Measurements from ENCODE around the gene FGFBP2. TPM values are rescaled to one million over a fixed set of nuclear protein-coding genes. Genes with fewer than 3 reads are reported as not detected.

FGFBP2 gene
- total RNA-seq, 1 experiment from 2014 or later = 0.25 TPM

GRCh38 chr4:16007471-16008095 is 44.6 kb upstream of the FGFBP2 start:
- Mint-ChIP-seq H3K4me3 (ENCODE audit: unreplicated experiment) (no peak overlapping the region), H3K9me3 (ENCODE audit: unreplicated experiment) (no peaks in the 10 kb centered on the region), H3K27me3 (ENCODE audit: insufficient read depth, unreplicated experiment) (no peaks in the 10 kb centered on the region), H3K36me3 (ENCODE audit: insufficient read depth, unreplicated experiment) (peaks cover 56% of the 10 kb centered on the region), H3K4me1 (ENCODE audit: low read depth, unreplicated experiment) (no peaks in the 10 kb centered on the region), H3K27ac (ENCODE audit: unreplicated experiment) (no peak overlapping the region)
- TF ChIP-seq, protein P1, sequence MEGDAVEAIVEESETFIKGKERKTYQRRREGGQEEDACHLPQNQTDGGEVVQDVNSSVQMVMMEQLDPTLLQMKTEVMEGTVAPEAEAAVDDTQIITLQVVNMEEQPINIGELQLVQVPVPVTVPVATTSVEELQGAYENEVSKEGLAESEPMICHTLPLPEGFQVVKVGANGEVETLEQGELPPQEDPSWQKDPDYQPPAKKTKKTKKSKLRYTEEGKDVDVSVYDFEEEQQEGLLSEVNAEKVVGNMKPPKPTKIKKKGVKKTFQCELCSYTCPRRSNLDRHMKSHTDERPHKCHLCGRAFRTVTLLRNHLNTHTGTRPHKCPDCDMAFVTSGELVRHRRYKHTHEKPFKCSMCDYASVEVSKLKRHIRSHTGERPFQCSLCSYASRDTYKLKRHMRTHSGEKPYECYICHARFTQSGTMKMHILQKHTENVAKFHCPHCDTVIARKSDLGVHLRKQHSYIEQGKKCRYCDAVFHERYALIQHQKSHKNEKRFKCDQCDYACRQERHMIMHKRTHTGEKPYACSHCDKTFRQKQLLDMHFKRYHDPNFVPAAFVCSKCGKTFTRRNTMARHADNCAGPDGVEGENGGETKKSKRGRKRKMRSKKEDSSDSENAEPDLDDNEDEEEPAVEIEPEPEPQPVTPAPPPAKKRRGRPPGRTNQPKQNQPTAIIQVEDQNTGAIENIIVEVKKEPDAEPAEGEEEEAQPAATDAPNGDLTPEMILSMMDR (IDR thresholded peaks at IDR 0.05; ENCODE audit: insufficient read depth in 1 of 2, low read depth in 1 of 2, low read length in 1 of 2, severe bottlenecking in 1 of 2, unreplicated experiment in 1 of 2) = no peak
- Histone ChIP-seq H3K4me1 (no peaks in the 10 kb centered on the region), H3K9me3 (no peaks in the 10 kb centered on the region), H3K36me3 (ENCODE audit: control insufficient read depth, insufficient read depth, low read length) (peaks cover 4% of the 10 kb centered on the region; the same call in 1 of the 2 replicates), H3K27me3 (replicated peaks; ENCODE audit: control insufficient read depth, insufficient read depth, low read length) (no peaks in the 10 kb centered on the region), H3K4me3 (ENCODE audit: low read depth, low read length) (no peak overlapping the region)
- CTCF ChIA-PET = no interaction called here
- intact Hi-C loops (cut with micrococcal nuclease; ENCODE audit: unreplicated experiment) = no loop called here
- no TSS peak for BruUV-seq (replicated peaks)
- POLR2A ChIA-PET = no interaction called here
- DNase-seq = no peak

DNA sequence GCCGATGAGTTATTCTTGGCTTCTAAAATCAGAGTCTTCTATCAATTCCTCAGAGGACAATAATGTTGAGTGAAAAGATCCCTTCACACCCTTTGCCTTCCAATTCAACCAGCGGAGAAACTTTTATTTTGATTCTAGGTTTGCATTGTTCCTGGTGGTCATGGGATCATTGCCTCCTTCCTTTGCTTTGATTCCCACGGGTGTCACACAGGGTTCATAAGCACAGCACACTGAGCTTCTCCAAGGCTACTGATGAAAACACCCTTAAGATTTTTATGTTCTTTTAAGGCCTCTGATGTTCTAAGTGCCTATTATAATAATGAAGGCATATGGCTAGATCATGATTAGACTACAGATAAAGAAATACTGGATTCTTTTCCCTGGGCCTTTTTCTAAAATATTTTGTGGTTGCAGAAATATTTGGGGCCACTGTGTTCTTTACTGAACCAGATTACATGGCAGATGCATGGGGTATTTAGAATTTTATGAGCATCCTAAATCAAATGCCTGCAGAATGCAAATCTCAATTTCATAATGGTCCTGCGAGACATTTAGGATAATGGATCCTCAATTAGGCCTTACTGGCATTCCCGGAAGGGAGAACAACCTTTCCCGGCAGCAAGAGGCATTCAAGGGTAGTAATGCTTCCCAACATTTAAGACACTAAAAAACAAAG is 43.9 kb upstream of the FGFBP2 start:
- H3K36me3 ChIP-seq (ENCODE audit: control insufficient read depth, insufficient read depth, low read length) = peaks cover 4% of the 10 kb centered on the region; the same call in 1 of the 2 replicates
- no peaks in the 10 kb centered on the region for H3K4me1 ChIP-seq
- TF ChIP-seq, protein P1 (IDR thresholded peaks at IDR 0.05; ENCODE audit: insufficient read depth in 1 of 2, low read depth in 1 of 2, low read length in 1 of 2, severe bottlenecking in 1 of 2, unreplicated experiment in 1 of 2) = no peak
- H3K27ac Mint-ChIP-seq (ENCODE audit: unreplicated experiment) = no peak overlapping the region
- intact Hi-C loops (cut with micrococcal nuclease; ENCODE audit: unreplicated experiment) = no loop called here
- ChIA-PET CTCF (no interaction called here), POLR2A (no interaction called here)
- no peak overlapping the region for H3K4me3 Mint-ChIP-seq (ENCODE audit: unreplicated experiment)
- H3K9me3 ChIP-seq = no peaks in the 10 kb centered on the region
- H3K4me3 ChIP-seq (ENCODE audit: low read depth, low read length) = no peak overlapping the region
- BruUV-seq (replicated peaks) = no TSS peak
- H3K27me3 ChIP-seq (replicated peaks; ENCODE audit: control insufficient read depth, insufficient read depth, low read length) = no peaks in the 10 kb centered on the region
- H3K36me3 Mint-ChIP-seq (ENCODE audit: insufficient read depth, unreplicated experiment) = peaks cover 50% of the 10 kb centered on the region
- DNase-seq = no peak
- H3K27me3 Mint-ChIP-seq (ENCODE audit: insufficient read depth, unreplicated experiment) = no peaks in the 10 kb centered on the region
- H3K4me1 Mint-ChIP-seq (ENCODE audit: low read depth, unreplicated experiment) = no peaks in the 10 kb centered on the region
- no peaks in the 10 kb centered on the region for H3K9me3 Mint-ChIP-seq (ENCODE audit: unreplicated experiment)

DNA sequence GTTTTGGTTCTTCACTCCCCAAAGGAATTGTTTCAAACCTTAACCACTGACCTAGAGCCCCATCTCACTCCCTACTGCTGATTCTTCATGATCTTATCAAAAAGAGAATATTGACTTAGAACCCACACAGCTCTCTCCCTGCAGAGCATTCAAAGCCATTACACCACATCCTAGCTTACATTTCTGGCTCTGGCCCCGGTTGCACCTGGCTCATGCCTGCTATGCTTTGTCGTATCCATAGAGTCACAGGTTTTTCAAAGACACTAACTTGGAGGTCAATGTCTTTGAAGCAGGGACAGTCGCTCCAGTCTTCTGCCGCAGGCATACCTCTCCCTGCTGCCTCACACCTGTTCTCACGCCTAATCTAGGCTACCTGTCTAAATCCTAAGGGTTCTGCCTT is 42.7 kb upstream of the FGFBP2 start:
- BruUV-seq (replicated peaks) = no TSS peak
- peaks cover 39% of the 10 kb centered on the region for H3K36me3 Mint-ChIP-seq (ENCODE audit: insufficient read depth, unreplicated experiment)
- CTCF ChIA-PET = no interaction called here

More for the DNA sequence above, 42.7 kb upstream of the FGFBP2 start:
- no peaks in the 10 kb centered on the region for H3K9me3 Mint-ChIP-seq (ENCODE audit: unreplicated experiment)
- intact Hi-C loops (cut with micrococcal nuclease; ENCODE audit: unreplicated experiment) = no loop called here
- POLR2A ChIA-PET = no interaction called here
- Histone ChIP-seq H3K36me3 (ENCODE audit: control insufficient read depth, insufficient read depth, low read length) (peaks cover 4% of the 10 kb centered on the region; the same call in 1 of the 2 replicates), H3K4me1 (no peaks in the 10 kb centered on the region), H3K9me3 (no peaks in the 10 kb centered on the region), H3K4me3 (ENCODE audit: low read depth, low read length) (no peak overlapping the region), H3K27me3 (replicated peaks; ENCODE audit: control insufficient read depth, insufficient read depth, low read length) (no peaks in the 10 kb centered on the region)
- no peaks in the 10 kb centered on the region for H3K4me1 Mint-ChIP-seq (ENCODE audit: low read depth, unreplicated experiment)
- H3K27ac Mint-ChIP-seq (ENCODE audit: unreplicated experiment) = no peak overlapping the region
- TF ChIP-seq, protein P1 (IDR thresholded peaks at IDR 0.05; ENCODE audit: insufficient read depth in 1 of 2, low read depth in 1 of 2, low read length in 1 of 2, severe bottlenecking in 1 of 2, unreplicated experiment in 1 of 2) = no peak
- H3K27me3 Mint-ChIP-seq (ENCODE audit: insufficient read depth, unreplicated experiment) = no peaks in the 10 kb centered on the region
- H3K4me3 Mint-ChIP-seq (ENCODE audit: unreplicated experiment) = no peak overlapping the region
- DNase-seq = no peak
